ENCODE measurements around the gene CCNK.

DNA sequence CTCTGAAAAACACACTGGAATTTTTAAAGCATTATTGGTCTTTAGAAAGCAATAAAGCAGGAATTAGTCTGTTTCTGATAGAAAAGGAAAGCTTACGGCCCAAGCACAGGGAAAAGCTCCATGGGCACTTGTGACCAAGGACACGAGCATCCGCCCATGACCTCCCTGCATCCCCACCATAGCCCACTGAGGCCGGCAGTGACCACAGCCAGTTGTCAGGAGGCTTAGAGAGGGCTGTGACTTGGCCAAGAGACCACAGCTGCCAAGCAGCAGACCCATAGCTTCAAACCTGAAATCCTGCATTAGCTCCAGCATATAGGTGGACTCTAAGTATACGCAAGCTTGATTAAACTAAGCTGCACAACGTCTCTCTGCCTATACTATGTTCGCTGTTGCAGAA, 9.5 kb upstream of the CCNK start:
- TF ChIP-seq EZH2 (IDR thresholded peaks at IDR 0.05): no peak
- no peak for TF ChIP-seq POLR2AphosphoS5 (IDR thresholded peaks at IDR 0.05; ENCODE audit: borderline replicate concordance, low read depth, low read length)
- TF ChIP-seq FOXP2 (optimal IDR thresholded peaks at IDR 0.05; ENCODE audit: control extremely low read depth, extremely low read length, insufficient read depth): no peak
